ENCODE results near the gene ALAS1. TPM values are rescaled to one million over a fixed set of nuclear protein-coding genes. Genes with fewer than 3 reads are reported as not detected.
"Not testable (repeated sequence)": the region's sequence is repeated elsewhere in the genome, so short reads cannot be mapped to it uniquely, and the experiment has no call there.

ALAS1 gene
- total RNA-seq (100 to 1,000 TPM in 3 of 4 donors, 10 to 100 TPM in 1; 95.7 to 123 (median 110) TPM), polyA plus RNA-seq (119 TPM)
- long read RNA-seq, donor 1, transcript ALAS1-204 (11 exons, 2,125 nt): major isoform, 216 of 270 reads
- long read RNA-seq, donor 1, transcript ALAS1-205 (12 exons, 2,356 nt): minor isoform, 11 of 270 reads
- long read RNA-seq, donor 1, transcript ALAS1-201 (11 exons, 2,212 nt): minor isoform, 19 of 270 reads
- long read RNA-seq, donor 1, partial matches to known transcripts: 15 of 270 reads
- long read RNA-seq, donor 1, other reads (novel, unspliced or antisense): 9 of 270 reads
- long read RNA-seq, donor 2, transcript ALAS1-205 (12 exons, 2,356 nt): minor isoform, 7 of 110 reads
- long read RNA-seq, donor 2, transcript ALAS1-204 (11 exons, 2,125 nt): major isoform, 84 of 110 reads
- long read RNA-seq, donor 2, transcript ALAS1-201 (11 exons, 2,212 nt): minor isoform, 9 of 110 reads
- long read RNA-seq, donor 2, partial matches to known transcripts: 5 of 110 reads
- long read RNA-seq, donor 2, other reads (novel, unspliced or antisense): 5 of 110 reads
- long read RNA-seq, donor 3, transcript ALAS1-201 (11 exons, 2,212 nt): minor isoform, 23 of 460 reads
- long read RNA-seq, donor 3, transcript ALAS1-205 (12 exons, 2,356 nt): minor isoform, 42 of 460 reads
- long read RNA-seq, donor 3, transcript ALAS1-204 (11 exons, 2,125 nt): major isoform, 322 of 460 reads
- long read RNA-seq, donor 3, transcript ALAS1-202 (12 exons, 2,430 nt): minor isoform, 5 of 460 reads
- long read RNA-seq, donor 3, partial matches to known transcripts: 40 of 460 reads
- long read RNA-seq, donor 3, other reads (novel, unspliced or antisense): 28 of 460 reads
- long read RNA-seq, donor 4, transcript ALAS1-205 (12 exons, 2,356 nt): minor isoform, 10 of 106 reads
- long read RNA-seq, donor 4, transcript ALAS1-204 (11 exons, 2,125 nt): major isoform, 85 of 106 reads
- long read RNA-seq, donor 4, transcript ALAS1-201 (11 exons, 2,212 nt): minor isoform, 5 of 106 reads
- long read RNA-seq, donor 4, partial matches to known transcripts: 2 of 106 reads
- long read RNA-seq, donor 4, other reads (novel, unspliced or antisense): 4 of 106 reads

DNA sequence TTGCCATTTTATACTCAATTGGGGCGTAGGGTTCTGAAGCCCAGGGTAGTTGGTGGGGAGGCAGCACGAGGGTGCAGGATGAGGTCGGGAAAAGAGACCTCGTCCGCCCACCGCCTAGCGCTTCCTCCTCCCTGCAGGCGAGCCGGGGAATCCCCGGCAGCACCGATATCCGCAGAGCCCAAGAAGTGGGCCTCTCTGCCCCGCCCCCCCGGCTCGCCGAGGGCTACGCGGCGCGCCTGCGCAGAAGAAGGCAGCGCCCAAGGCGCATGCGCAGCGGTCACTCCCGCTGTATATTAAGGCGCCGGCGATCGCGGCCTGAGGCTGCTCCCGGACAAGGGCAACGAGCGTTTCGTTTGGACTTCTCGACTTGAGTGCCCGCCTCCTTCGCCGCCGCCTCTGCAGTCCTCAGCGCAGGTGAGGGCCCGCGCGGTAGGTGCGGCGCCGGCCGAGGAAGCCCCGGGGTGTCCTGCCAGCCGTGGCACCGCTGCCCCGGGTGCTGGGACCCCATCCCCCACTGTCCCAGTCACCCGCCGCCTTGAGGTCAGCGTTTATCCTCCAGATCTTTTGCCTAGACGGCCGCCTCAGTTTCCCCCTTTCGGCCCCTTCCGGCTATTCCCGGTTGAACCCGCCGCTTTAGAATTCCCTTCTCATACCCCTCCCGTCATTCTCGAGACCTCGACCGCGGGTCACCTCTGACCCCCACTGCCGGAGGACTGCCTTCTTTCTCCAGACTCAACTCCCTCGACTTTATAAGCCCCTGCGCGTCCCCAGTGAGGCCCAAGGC is at the start of gene ALAS1:
Gene ALAS1 (plus strand): TSS at position 319 of the 784 bp plus-strand sequence. CDS start 1,082 bp downstream, outside the sequence.
- Histone ChIP-seq H3K27me3 (ENCODE audit: control insufficient read depth, insufficient read depth) (no peaks in the 10 kb centered on the region), H3K27ac (ENCODE audit: low read length) (peak within 1 kb of the TSS; percentile 63), H3K4me1 (ENCODE audit: control insufficient read depth, insufficient read depth, low read length) (peaks cover 14% of the 10 kb centered on the region), H3K4me3 (ENCODE audit: low read length) (peak within 1 kb of the TSS; percentile 67), H3K9me3 (ENCODE audit: control insufficient read depth, low read length) (no peaks in the 10 kb centered on the region)
- peak; percentile 88 for ATAC-seq
- intact Hi-C loops (cut with DNase I): no loop called here
- DNase-seq: peak; percentile 93 to 98 (median 98)
- 1% methylated on average over 71 of the region's 71 CpGs for WGBS

DNA sequence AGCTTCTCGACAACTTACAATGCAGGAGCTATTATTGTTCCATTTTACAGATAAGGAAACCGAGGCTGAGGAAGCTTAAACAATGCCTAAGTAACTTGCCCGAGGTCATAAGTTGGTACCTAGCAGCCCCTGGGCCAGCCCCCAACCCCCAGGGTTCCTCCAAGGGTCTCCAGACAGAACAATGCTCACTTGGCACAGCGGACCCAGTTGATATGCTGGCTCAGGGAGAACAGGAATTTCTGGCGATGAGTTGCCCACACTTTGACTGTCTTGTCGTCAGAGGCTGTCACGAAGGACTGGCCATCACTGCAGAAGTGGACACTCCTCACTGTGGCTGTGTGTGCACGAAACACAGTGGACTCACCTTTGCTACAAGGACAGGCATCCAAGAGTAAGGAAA is 48.9 kb upstream of the ALAS1 start:
- Histone ChIP-seq H3K4me1 (ENCODE audit: control insufficient read depth, insufficient read depth, low read length) (peaks cover 4% of the 10 kb centered on the region), H3K9me3 (ENCODE audit: control insufficient read depth, low read length) (no peaks in the 10 kb centered on the region), H3K27ac (ENCODE audit: low read length) (no peak overlapping the region), H3K4me3 (ENCODE audit: low read length) (no peak overlapping the region), H3K27me3 (ENCODE audit: control insufficient read depth, insufficient read depth) (no peaks in the 10 kb centered on the region)
- ATAC-seq (no peak), DNase-seq (no peak)
- intact Hi-C loops (cut with DNase I): no loop called here
- 95% methylated on average over 8 of the region's 8 CpGs for WGBS

DNA sequence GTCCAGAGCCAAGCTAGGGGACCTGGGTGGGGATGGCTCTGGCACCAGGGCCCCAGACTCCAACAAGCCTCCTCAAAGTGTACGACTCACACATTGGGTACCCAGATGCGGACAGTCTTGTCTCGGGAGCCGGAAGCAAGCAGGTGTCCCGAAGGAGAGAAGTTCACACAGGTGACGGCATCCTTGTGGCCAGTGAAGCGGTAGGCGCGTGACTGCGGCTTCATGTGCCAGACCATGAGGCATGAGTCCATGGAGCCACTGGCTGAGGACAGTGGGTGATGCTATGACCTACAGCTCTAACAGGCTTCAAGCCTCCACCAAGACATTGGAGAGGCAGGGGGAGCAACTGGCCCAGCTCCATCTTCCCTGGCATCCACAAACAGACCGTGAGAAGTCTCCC is 48.2 kb upstream of the ALAS1 start:
- no peaks in the 10 kb centered on the region for H3K27me3 ChIP-seq (ENCODE audit: control insufficient read depth, insufficient read depth)
- peaks cover 4% of the 10 kb centered on the region for H3K4me1 ChIP-seq (ENCODE audit: control insufficient read depth, insufficient read depth, low read length)
- H3K9me3 ChIP-seq (ENCODE audit: control insufficient read depth, low read length): no peaks in the 10 kb centered on the region
- intact Hi-C loops (cut with DNase I): no loop called here
- ATAC-seq (no peak), DNase-seq (no peak)
- H3K27ac ChIP-seq (ENCODE audit: low read length): no peak overlapping the region
- WGBS: 96% methylated on average over 11 of the region's 11 CpGs
- H3K4me3 ChIP-seq (ENCODE audit: low read length): no peak overlapping the region

DNA sequence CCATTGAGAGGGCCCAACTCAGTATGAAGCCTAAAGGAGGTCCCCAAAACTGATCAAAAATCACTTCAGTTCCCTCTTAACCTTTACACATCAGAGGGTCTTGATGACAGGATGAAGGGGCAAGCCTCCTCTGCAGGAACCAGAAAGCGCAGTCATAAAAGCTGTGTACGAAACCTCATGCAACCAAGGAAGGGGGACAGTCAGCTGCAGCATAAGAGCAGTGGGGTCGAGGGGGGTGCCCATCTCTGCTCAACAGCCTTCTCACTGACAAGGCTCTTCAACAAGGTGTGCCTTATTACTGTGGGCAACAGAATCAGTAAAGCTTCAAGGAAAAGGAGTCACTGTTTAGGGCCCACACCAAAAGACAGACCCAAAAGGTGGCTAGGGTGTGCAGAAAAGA is 47.6 kb upstream of the ALAS1 start:
- Histone ChIP-seq H3K4me3 (ENCODE audit: low read length) (no peak overlapping the region), H3K4me1 (ENCODE audit: control insufficient read depth, insufficient read depth, low read length) (peaks cover 4% of the 10 kb centered on the region), H3K27me3 (ENCODE audit: control insufficient read depth, insufficient read depth) (no peaks in the 10 kb centered on the region), H3K27ac (ENCODE audit: low read length) (no peak overlapping the region), H3K9me3 (ENCODE audit: control insufficient read depth, low read length) (no peaks in the 10 kb centered on the region)
- ATAC-seq (no peak), DNase-seq (no peak)
- 93% methylated on average over 3 of the region's 3 CpGs for WGBS
- intact Hi-C loops (cut with DNase I): no loop called here

DNA sequence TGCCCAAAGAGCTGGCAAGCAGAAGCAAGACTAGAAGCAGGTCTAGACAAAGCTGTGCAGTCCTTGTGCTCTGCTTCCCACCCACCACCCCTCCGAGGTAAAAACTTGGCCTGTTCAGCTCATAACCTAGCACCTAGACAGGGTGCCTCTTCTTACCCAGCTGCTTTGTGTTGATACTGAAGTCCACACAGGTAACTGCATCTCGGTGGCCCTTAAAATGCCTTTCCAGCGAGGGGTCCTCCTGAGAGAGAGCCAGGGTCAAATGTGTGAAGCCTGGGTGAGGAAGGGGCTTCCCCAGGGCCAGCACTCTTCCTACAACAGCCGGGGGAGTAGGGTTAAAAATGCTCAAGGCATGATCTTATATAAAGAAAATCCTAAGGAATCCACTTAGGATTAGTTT is 47.1 kb upstream of the ALAS1 start:
- intact Hi-C loops (cut with DNase I): no loop called here
- peaks cover 4% of the 10 kb centered on the region for H3K4me1 ChIP-seq (ENCODE audit: control insufficient read depth, insufficient read depth, low read length)
- H3K9me3 ChIP-seq (ENCODE audit: control insufficient read depth, low read length): no peaks in the 10 kb centered on the region
- no peak overlapping the region for H3K4me3 ChIP-seq (ENCODE audit: low read length)
- no peak overlapping the region for H3K27ac ChIP-seq (ENCODE audit: low read length)
- WGBS: 90% methylated on average over 4 of the region's 4 CpGs
- ATAC-seq (no peak), DNase-seq (no peak)
- H3K27me3 ChIP-seq (ENCODE audit: control insufficient read depth, insufficient read depth): no peaks in the 10 kb centered on the region

DNA sequence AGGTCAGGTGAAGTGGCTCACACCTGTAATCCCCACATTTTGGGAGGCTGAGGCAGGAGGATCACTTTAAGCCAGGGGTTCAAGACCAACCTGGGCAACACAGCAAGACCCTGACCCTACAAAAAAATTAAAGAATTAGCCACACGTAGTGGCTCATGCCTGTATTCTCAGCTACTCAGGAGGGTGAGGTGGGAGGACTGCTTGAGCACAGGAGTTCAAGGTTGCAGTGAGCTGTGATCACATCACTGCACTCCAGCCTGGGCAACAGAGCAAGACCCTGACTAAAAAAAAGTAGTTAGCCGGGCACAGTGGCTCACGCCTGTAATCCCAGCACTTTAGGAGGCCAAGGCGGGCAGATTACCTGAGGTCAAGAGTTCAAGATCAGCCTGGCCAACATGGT is 46.0 kb upstream of the ALAS1 start:
- H3K9me3 ChIP-seq (ENCODE audit: control insufficient read depth, low read length); DNase-seq; H3K27me3 ChIP-seq (ENCODE audit: control insufficient read depth, insufficient read depth); H3K27ac ChIP-seq (ENCODE audit: low read length); H3K4me3 ChIP-seq (ENCODE audit: low read length); ATAC-seq; intact Hi-C loops (cut with DNase I); H3K4me1 ChIP-seq (ENCODE audit: control insufficient read depth, insufficient read depth, low read length): not testable (repeated sequence)
- WGBS: 89% methylated on average over 4 of the region's 4 CpGs

DNA sequence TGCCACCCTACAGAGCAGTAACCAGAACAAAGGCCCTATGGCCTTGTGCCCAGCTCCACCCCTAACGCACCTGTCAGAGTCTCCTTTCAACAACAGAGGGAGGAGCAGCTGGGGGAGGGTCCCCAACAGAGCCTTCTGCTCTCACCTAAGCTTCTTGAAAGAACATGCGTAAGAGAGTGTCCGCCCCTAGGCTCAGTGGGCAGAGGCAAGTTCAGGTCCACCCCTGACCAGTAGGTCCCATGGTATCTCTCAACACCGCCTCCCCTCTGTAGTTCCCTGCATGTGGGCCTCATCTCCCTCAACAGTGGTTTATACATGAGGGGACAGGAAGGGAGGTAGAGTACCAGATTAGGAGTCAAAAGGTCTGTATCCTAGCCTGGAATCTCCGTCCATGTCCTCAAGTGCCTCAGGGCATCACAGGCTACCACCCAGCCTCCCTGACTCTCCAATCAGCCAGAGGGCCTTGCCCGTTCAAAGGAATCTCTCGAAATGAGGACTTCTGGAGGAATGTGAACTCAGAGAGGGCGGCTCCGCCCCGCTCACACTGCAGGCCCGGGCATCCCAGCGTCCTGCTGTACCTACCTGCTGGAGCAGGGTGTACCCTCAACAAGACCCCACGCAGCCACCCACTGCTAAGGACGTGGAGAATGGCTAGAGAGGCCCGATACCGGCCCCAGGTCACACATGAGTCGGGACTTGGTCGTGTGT is 44.4 kb upstream of the ALAS1 start:
- Histone ChIP-seq H3K4me1 (ENCODE audit: control insufficient read depth, insufficient read depth, low read length) (peaks cover 4% of the 10 kb centered on the region), H3K27me3 (ENCODE audit: control insufficient read depth, insufficient read depth) (no peaks in the 10 kb centered on the region), H3K9me3 (ENCODE audit: control insufficient read depth, low read length) (no peaks in the 10 kb centered on the region), H3K27ac (ENCODE audit: low read length) (no peak overlapping the region), H3K4me3 (ENCODE audit: low read length) (peak overlapping the region; percentile 60)
- ATAC-seq (peak in 1 of 2 donors; percentile 23), DNase-seq (peak in 2 of 3 donors; percentile 66 to 70)
- intact Hi-C loops (cut with DNase I): no loop called here
- WGBS: 13% methylated on average over 18 of the region's 18 CpGs

DNA sequence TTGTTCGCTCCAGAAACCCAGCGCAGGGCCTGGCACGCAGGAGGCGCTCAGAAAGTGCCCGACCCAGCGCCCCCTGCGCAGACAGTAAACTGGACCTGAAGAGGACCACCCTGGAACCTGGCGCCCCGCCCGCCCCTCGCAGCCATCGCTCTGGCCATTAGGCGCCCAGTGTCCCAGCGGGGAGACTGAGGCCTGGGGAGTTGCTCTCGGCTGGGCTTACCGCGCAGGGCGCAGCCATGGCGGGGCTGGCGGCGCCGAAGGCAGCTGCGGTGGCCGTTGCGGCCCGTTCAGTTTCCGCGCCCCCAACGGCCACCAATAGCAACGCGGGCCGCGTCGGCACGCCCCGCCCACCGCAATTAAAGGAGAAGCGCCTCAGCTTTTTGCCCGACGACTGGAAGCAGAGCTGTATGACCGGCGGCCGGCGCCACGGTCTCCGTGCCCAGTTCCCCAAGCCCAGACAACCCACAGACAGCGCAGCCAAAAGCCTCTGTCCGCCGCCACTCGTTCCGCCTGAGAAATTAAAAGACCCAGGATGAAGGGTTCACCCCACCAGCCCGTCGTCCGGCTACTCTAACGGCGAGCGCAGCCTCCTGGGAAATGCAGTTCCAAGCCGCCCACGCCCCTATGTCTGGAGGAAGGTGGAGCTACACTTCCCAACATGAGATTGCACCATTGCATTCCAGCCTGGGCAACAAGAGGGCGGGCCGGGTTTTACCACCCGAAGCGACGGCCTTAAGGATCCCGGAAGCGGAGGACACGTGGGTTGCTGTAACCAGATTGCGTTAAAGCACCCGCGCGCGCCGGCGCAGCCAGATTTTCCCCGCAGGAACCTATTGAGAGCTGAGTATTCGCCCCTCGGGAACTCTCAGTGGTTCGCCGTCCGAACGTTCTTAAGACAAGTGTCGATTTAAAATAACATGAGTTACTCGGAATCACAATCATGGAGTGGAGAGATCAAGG is 43.5 kb upstream of the ALAS1 start, which contains the start of gene POC1A:
Gene POC1A (minus strand): TSS at position 289 of the 960 bp plus-strand sequence. CDS start 51 bp downstream, at position 238.
- ATAC-seq: peak; percentile 98
- under 1% methylated on average over 83 of the region's 83 CpGs for WGBS
- intact Hi-C loops (cut with DNase I): loop anchor here in 1 of 4 donors (5.0 kb wide), 1 partner anchor 38 kb away; no protein-coding TSS in a partner anchor
- peak within 1 kb of the TSS; percentile 92 for H3K27ac ChIP-seq (ENCODE audit: low read length)
- peak within 1 kb of the TSS; percentile 60 for H3K4me3 ChIP-seq (ENCODE audit: low read length)
- H3K9me3 ChIP-seq (ENCODE audit: control insufficient read depth, low read length): no peaks in the 10 kb centered on the region
- no peaks in the 10 kb centered on the region for H3K27me3 ChIP-seq (ENCODE audit: control insufficient read depth, insufficient read depth)
- DNase-seq: peak; percentile 97 to 99 (median 98)
- peaks cover 4% of the 10 kb centered on the region for H3K4me1 ChIP-seq (ENCODE audit: control insufficient read depth, insufficient read depth, low read length)

DNA sequence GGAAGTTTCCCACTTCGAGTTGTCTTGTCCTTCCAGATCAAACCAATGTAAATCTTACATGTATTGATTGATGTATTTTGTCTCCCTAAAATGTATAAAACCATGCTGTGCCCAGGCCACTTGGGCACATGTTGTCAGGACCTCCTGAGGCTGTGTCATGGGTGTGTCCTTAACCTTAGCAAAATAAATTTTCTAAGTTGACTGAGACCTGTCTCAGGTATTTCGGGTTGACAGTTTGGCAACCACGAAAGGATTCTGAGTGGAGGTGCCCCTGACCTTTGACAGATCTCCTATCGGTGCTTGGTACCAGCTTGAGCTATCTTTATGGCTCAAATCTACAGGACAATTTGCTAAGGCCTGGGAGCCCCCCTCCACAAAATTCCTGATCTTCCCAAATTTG is 42.0 kb upstream of the ALAS1 start:
- no peak overlapping the region for H3K4me3 ChIP-seq (ENCODE audit: low read length)
- ATAC-seq: no peak
- intact Hi-C loops (cut with DNase I): loop anchor here in 1 of 4 donors (5.0 kb wide), 1 partner anchor 36 kb away; no protein-coding TSS in a partner anchor
- WGBS: 78% methylated on average over 4 of the region's 4 CpGs
- H3K27me3 ChIP-seq (ENCODE audit: control insufficient read depth, insufficient read depth): no peaks in the 10 kb centered on the region
- DNase-seq: no peak
- H3K9me3 ChIP-seq (ENCODE audit: control insufficient read depth, low read length): no peaks in the 10 kb centered on the region
- no peak overlapping the region for H3K27ac ChIP-seq (ENCODE audit: low read length)
- H3K4me1 ChIP-seq (ENCODE audit: control insufficient read depth, insufficient read depth, low read length): peaks cover 4% of the 10 kb centered on the region
